Stimulated activated naive B cell treated with anti-CD40 and anti-IgM and Interleukin-4, amounts not matched to agents 10 μg/mL and 1 μg/mL and 100 μg/mL, for 72 hours (primary cell): ENCODE results near the gene TMBIM6.

Source experiments
- ATAC-seq, 2 donors: fragments of 150-1000 bp; cut with Tn5 transposase; replicated peaks; 2 replicates each; pipeline ENCODE4 v1.10.0; 2021; ENCODE audit warnings: moderate library complexity in 1 of 2
- DNase-seq: peaks from one replicate; pipeline ENCODE4 v3.0.0; 2021
- H3K27ac Mint-ChIP-seq: one replicate; pipeline ENCODE4 v1.8.0; 2022; ENCODE audit warnings: mild to moderate bottlenecking, mixed read lengths
- H3K27me3 Mint-ChIP-seq, 2 donors: one replicate each; pipeline ENCODE4 v1.8.0; 2022; ENCODE audit warnings: mixed read lengths in 2 of 2
- H3K36me3 Mint-ChIP-seq, 2 donors: one replicate each; pipeline ENCODE4 v1.8.0; 2022; ENCODE audit warnings: mixed read lengths in 2 of 2, mild to moderate bottlenecking in 1 of 2
- H3K4me1 Mint-ChIP-seq, 2 donors: one replicate each; pipeline ENCODE4 v1.8.0; 2022; ENCODE audit warnings: mixed read lengths in 2 of 2, mild to moderate bottlenecking in 1 of 2
- H3K4me3 Mint-ChIP-seq, 2 donors: one replicate each; pipeline ENCODE4 v1.8.0; 2022; ENCODE audit warnings: mild to moderate bottlenecking in 2 of 2, mixed read lengths in 2 of 2, moderate library complexity in 1 of 2
- H3K9me3 Mint-ChIP-seq, 2 donors: one replicate each; pipeline ENCODE4 v1.8.0; 2022; ENCODE audit warnings: mixed read lengths in 2 of 2, mild to moderate bottlenecking in 1 of 2

TMBIM6 gene

GRCh38 chr12:49792181-49792970 is 51.0 kb downstream of the TMBIM6 start:
- Mint-ChIP-seq H3K36me3 (peaks cover 20 to 21% of the 10 kb centered on the region in 2 donors), H3K4me1 (peaks cover 0 to 9% of the 10 kb centered on the region in 2 donors), H3K27ac (no peak overlapping the region), H3K4me3 (no peak overlapping the region), H3K27me3 (no peaks in the 10 kb centered on the region), H3K9me3 (peaks cover 0 to 3% of the 10 kb centered on the region in 2 donors)
- no peak for DNase-seq
- ATAC-seq: no peak

GRCh38 chr12:49792976-49793580 is 51.7 kb downstream of the TMBIM6 start:
- ATAC-seq: no peak
- H3K27ac Mint-ChIP-seq: no peak overlapping the region
- no peaks in the 10 kb centered on the region for H3K9me3 Mint-ChIP-seq
- H3K4me1 Mint-ChIP-seq: peaks cover 0 to 3% of the 10 kb centered on the region in 2 donors
- H3K36me3 Mint-ChIP-seq: peaks cover 16 to 25% of the 10 kb centered on the region in 2 donors
- no peak for DNase-seq
- H3K27me3 Mint-ChIP-seq: no peaks in the 10 kb centered on the region
- H3K4me3 Mint-ChIP-seq: no peak overlapping the region

- H3K4me1 Mint-ChIP-seq: no peaks in the 10 kb centered on the region
- no peaks in the 10 kb centered on the region for H3K27me3 Mint-ChIP-seq
- H3K36me3 Mint-ChIP-seq: peaks cover 16 to 25% of the 10 kb centered on the region in 2 donors
- no peak for ATAC-seq
- no peaks in the 10 kb centered on the region for H3K9me3 Mint-ChIP-seq
- no peak for DNase-seq
- H3K27ac Mint-ChIP-seq: no peak overlapping the region
- no peak overlapping the region for H3K4me3 Mint-ChIP-seq
Observed at GRCh38 chr12:49793620-49794019, 52.3 kb downstream of the TMBIM6 start.

GRCh38 chr12:49794021-49794420 is 52.7 kb downstream of the TMBIM6 start:
- no peak for ATAC-seq

GRCh38 chr12:49794811-49795653 is 53.7 kb downstream of the TMBIM6 start:
- Mint-ChIP-seq H3K36me3 (peaks cover 21 to 33% of the 10 kb centered on the region in 2 donors), H3K4me3 (no peak overlapping the region), H3K27me3 (no peaks in the 10 kb centered on the region), H3K4me1 (no peaks in the 10 kb centered on the region), H3K27ac (peak overlapping the region; percentile 43), H3K9me3 (no peaks in the 10 kb centered on the region)
- no peak for DNase-seq
- ATAC-seq: no peak

More at GRCh38 chr12:49794021-49794420, 52.7 kb downstream of the TMBIM6 start:
- no peak overlapping the region for H3K27ac Mint-ChIP-seq
- no peaks in the 10 kb centered on the region for H3K27me3 Mint-ChIP-seq
- H3K36me3 Mint-ChIP-seq: peaks cover 17 to 27% of the 10 kb centered on the region in 2 donors
- H3K9me3 Mint-ChIP-seq: no peaks in the 10 kb centered on the region
- H3K4me1 Mint-ChIP-seq: no peaks in the 10 kb centered on the region
- H3K4me3 Mint-ChIP-seq: no peak overlapping the region
- DNase-seq: no peak

GRCh38 chr12:49795654-49796105 is 54.3 kb downstream of the TMBIM6 start:
- H3K27me3 Mint-ChIP-seq: no peaks in the 10 kb centered on the region
- DNase-seq (no peak), ATAC-seq (no peak)
- peaks cover 26 to 33% of the 10 kb centered on the region in 2 donors for H3K36me3 Mint-ChIP-seq
- no peak overlapping the region for H3K27ac Mint-ChIP-seq
- H3K9me3 Mint-ChIP-seq: no peaks in the 10 kb centered on the region
- no peaks in the 10 kb centered on the region for H3K4me1 Mint-ChIP-seq
- no peak overlapping the region for H3K4me3 Mint-ChIP-seq

GRCh38 chr12:49796155-49796554 is 54.8 kb downstream of the TMBIM6 start:
- Mint-ChIP-seq H3K27me3 (no peaks in the 10 kb centered on the region), H3K27ac (no peak overlapping the region), H3K9me3 (no peaks in the 10 kb centered on the region), H3K4me1 (no peaks in the 10 kb centered on the region), H3K4me3 (no peak overlapping the region), H3K36me3 (peaks cover 27 to 29% of the 10 kb centered on the region in 2 donors)
- ATAC-seq: no peak
- no peak for DNase-seq

GRCh38 chr12:49796606-49797448 is 55.5 kb downstream of the TMBIM6 start:
- H3K36me3 Mint-ChIP-seq: peaks cover 29 to 35% of the 10 kb centered on the region in 2 donors
- H3K4me1 Mint-ChIP-seq: no peaks in the 10 kb centered on the region
- ATAC-seq (no peak), DNase-seq (no peak)
- H3K4me3 Mint-ChIP-seq: no peak overlapping the region
- no peak overlapping the region for H3K27ac Mint-ChIP-seq
- no peaks in the 10 kb centered on the region for H3K9me3 Mint-ChIP-seq
- H3K27me3 Mint-ChIP-seq: no peaks in the 10 kb centered on the region

GRCh38 chr12:49797449-49797776 is 56.1 kb downstream of the TMBIM6 start:
- DNase-seq: no peak
- Mint-ChIP-seq H3K36me3 (peaks cover 29 to 35% of the 10 kb centered on the region in 2 donors), H3K4me1 (no peaks in the 10 kb centered on the region), H3K27me3 (no peaks in the 10 kb centered on the region), H3K27ac (no peak overlapping the region), H3K9me3 (no peaks in the 10 kb centered on the region), H3K4me3 (no peak overlapping the region)
- no peak for ATAC-seq

- no peak overlapping the region for H3K4me3 Mint-ChIP-seq
- no peaks in the 10 kb centered on the region for H3K27me3 Mint-ChIP-seq
- no peak overlapping the region for H3K27ac Mint-ChIP-seq
- ATAC-seq (no peak), DNase-seq (no peak)
- H3K9me3 Mint-ChIP-seq: no peaks in the 10 kb centered on the region
- H3K36me3 Mint-ChIP-seq: peaks cover 34 to 40% of the 10 kb centered on the region in 2 donors
- no peaks in the 10 kb centered on the region for H3K4me1 Mint-ChIP-seq
Observed at GRCh38 chr12:49798248-49798647, 56.9 kb downstream of the TMBIM6 start.

GRCh38 chr12:49798934-49799333 is 57.6 kb downstream of the TMBIM6 start:
- H3K36me3 Mint-ChIP-seq: peaks cover 33 to 40% of the 10 kb centered on the region in 2 donors
- ATAC-seq (no peak), DNase-seq (no peak)
- no peaks in the 10 kb centered on the region for H3K4me1 Mint-ChIP-seq
- H3K9me3 Mint-ChIP-seq: no peaks in the 10 kb centered on the region
- no peaks in the 10 kb centered on the region for H3K27me3 Mint-ChIP-seq
- H3K4me3 Mint-ChIP-seq: no peak overlapping the region
- H3K27ac Mint-ChIP-seq: no peak overlapping the region

- no peak overlapping the region for H3K27ac Mint-ChIP-seq
Observed at GRCh38 chr12:49800421-49801140, 59.2 kb downstream of the TMBIM6 start.

More at GRCh38 chr12:49800421-49801140, 59.2 kb downstream of the TMBIM6 start:
- no peak for ATAC-seq
- Mint-ChIP-seq H3K4me3 (no peak overlapping the region), H3K27me3 (no peaks in the 10 kb centered on the region), H3K9me3 (no peaks in the 10 kb centered on the region), H3K4me1 (no peaks in the 10 kb centered on the region), H3K36me3 (peaks cover 36 to 44% of the 10 kb centered on the region in 2 donors)
- no peak for DNase-seq
